Activated T-cell treated with anti-CD3 and anti-CD28 coated beads, Interleukin-2, amount 50 U/mL, for 48 hours (primary cell): ENCODE data around the gene MRC2.

Experiments used
- DNase-seq, 2 experiments: peaks; one replicate each; pipeline ENCODE4 v3.0.0-alpha.2; 2020

Gene MRC2

GRCh38 chr17:62661337-62661736, 33.9 kb downstream of the MRC2 start:
- DNase-seq: no peak

- DNase-seq: no peak
Measured at GRCh38 chr17:62662855-62663254, 35.4 kb downstream of the MRC2 start.

- DNase-seq: no peak
Measured at GRCh38 chr17:62663304-62663703, 35.8 kb downstream of the MRC2 start.

GRCh38 chr17:62664336-62665120, 37.1 kb downstream of the MRC2 start:
- no peak for DNase-seq

- DNase-seq: no peak
Measured at GRCh38 chr17:62665599-62665998, 38.1 kb downstream of the MRC2 start.

- DNase-seq: no peak
Measured at GRCh38 chr17:62666061-62666800, 38.8 kb downstream of the MRC2 start.

GRCh38 chr17:62666801-62667591, 39.5 kb downstream of the MRC2 start:
- DNase-seq: no peak

- no peak for DNase-seq
Measured at GRCh38 chr17:62668091-62668804, 40.8 kb downstream of the MRC2 start.

- no peak for DNase-seq
Measured at GRCh38 chr17:62670202-62670821, 42.8 kb downstream of the MRC2 start.

- DNase-seq: no peak
Measured at GRCh38 chr17:62671553-62671952, 44.1 kb downstream of the MRC2 start.

GRCh38 chr17:62672957-62673356, 45.5 kb downstream of the MRC2 start:
- DNase-seq: no peak

GRCh38 chr17:62673614-62674362, 46.3 kb downstream of the MRC2 start:
- no peak for DNase-seq

GRCh38 chr17:62674363-62674739, 46.9 kb downstream of the MRC2 start:
- no peak for DNase-seq

- DNase-seq: no peak
Measured at GRCh38 chr17:62674841-62675240, 47.4 kb downstream of the MRC2 start.

GRCh38 chr17:62675260-62675659, 47.8 kb downstream of the MRC2 start:
- DNase-seq: no peak

- DNase-seq: no peak
Measured at GRCh38 chr17:62675701-62676100, 48.2 kb downstream of the MRC2 start.

GRCh38 chr17:62676231-62676943, 48.9 kb downstream of the MRC2 start:
- DNase-seq: no peak

GRCh38 chr17:62676952-62677596, 49.6 kb downstream of the MRC2 start:
- DNase-seq: no peak

GRCh38 chr17:62678214-62678919, 50.9 kb downstream of the MRC2 start:
- no peak for DNase-seq

GRCh38 chr17:62679866-62680377, 52.5 kb downstream of the MRC2 start:
- no peak for DNase-seq
